MCF 10A (cell line): ENCODE data around the gene BICD2. TPM values are rescaled to one million over a fixed set of nuclear protein-coding genes. Genes with fewer than 3 reads are reported as not detected.

Experiments
- BruUV-seq: library from RNA; stranded (reverse); fragments of 400-500 nt; replicated peaks from 2 replicates; lab custom pipeline; 2021; lab: Mats Ljungman, UMichigan
- CTCF ChIA-PET: fragments of 300-600 bp; sonication (Branson Sonifier 250); formaldehyde crosslinking; extraction: SDS; loops from one replicate; lab custom pipeline; 2021; ENCODE audit warnings: antibody characterized with exemption, inconsistent platforms; lab: Yijun Ruan, JAX
- POLR2A ChIA-PET: fragments of 300-600, 350-650 bp; sonication (Branson Sonifier 250); formaldehyde crosslinking; extraction: SDS; loops from one replicate; lab custom pipeline; 2020; ENCODE audit warnings: antibody characterized with exemption, inconsistent platforms; lab: Yijun Ruan, JAX
- DNase-seq: peaks from one replicate; pipeline ENCODE4 v3.0.0-alpha.2; 2018; ENCODE audit not compliant: unreplicated experiment
- H3K27ac Mint-ChIP-seq: one replicate; pipeline ENCODE4 v1.8.0; 2022; ENCODE audit warnings: mild to moderate bottlenecking, low read depth, mixed read lengths; ENCODE audit not compliant: unreplicated experiment
- H3K27me3 Mint-ChIP-seq: one replicate; pipeline ENCODE4 v1.8.0; 2022; ENCODE audit warnings: mixed read lengths; ENCODE audit not compliant: insufficient read depth, unreplicated experiment
- H3K36me3 Mint-ChIP-seq: one replicate; pipeline ENCODE4 v1.8.0; 2022; ENCODE audit warnings: mild to moderate bottlenecking, moderate library complexity, mixed read lengths; ENCODE audit not compliant: insufficient read depth, unreplicated experiment
- H3K4me1 Mint-ChIP-seq: one replicate; pipeline ENCODE4 v1.8.0; 2022; ENCODE audit warnings: mixed read lengths; ENCODE audit not compliant: insufficient read depth, unreplicated experiment
- H3K4me3 Mint-ChIP-seq: one replicate; pipeline ENCODE4 v1.8.0; 2022; ENCODE audit warnings: mild to moderate bottlenecking, moderate library complexity, mixed read lengths; ENCODE audit not compliant: unreplicated experiment
- H3K9me3 Mint-ChIP-seq: one replicate; pipeline ENCODE4 v1.8.0; 2022; ENCODE audit warnings: mixed read lengths; ENCODE audit not compliant: unreplicated experiment
- CTCF ChIP-seq: fragments of 200-600 bp; IDR thresholded peaks from one replicate; pipeline ENCODE4 v1.8.0; 2022; ENCODE audit warnings: antibody characterized with exemption, mild to moderate bottlenecking; ENCODE audit not compliant: unreplicated experiment
- intact Hi-C: fragments of 100-400 bp; cut with micrococcal nuclease; formaldehyde crosslinking; loops from 2 replicates; pipeline ENCODE4 v1.14.1; 2022
- total RNA-seq: library from RNA; stranded (reverse); gene quantifications from 2 replicates; pipeline ENCODE4 v1.2.3, GENCODE V29; 2022

The BICD2 gene
- total RNA-seq, 1 experiment from 2014 or later: 23.5 TPM

GRCh38 chr9:92717201-92718085 is 47.2 kb downstream of the BICD2 start:
- peaks cover 7% of the 10 kb centered on the region for H3K4me1 Mint-ChIP-seq
- no peak for DNase-seq
- H3K27me3 Mint-ChIP-seq: no peaks in the 10 kb centered on the region
- BruUV-seq: no TSS peak
- H3K9me3 Mint-ChIP-seq: no peaks in the 10 kb centered on the region
- peaks cover 56% of the 10 kb centered on the region for H3K36me3 Mint-ChIP-seq
- intact Hi-C loops: loop anchor here (2.0 kb wide), 1 partner anchor 47 kb away; the partner anchor contains the start of gene IPPK
- TF ChIP-seq CTCF: no peak
- ChIA-PET POLR2A (interaction anchor here (0.7 to 4.1 kb wide), 6 partner anchors 31 to 1013 kb away, joined by 3 to 33 read pairs (median 4); partner anchors contain the start of gene IPPK), CTCF (interaction anchor here (0.5 to 3.9 kb wide), 31 partner anchors 8 to 760 kb away, joined by 3 to 28 read pairs (median 4); partner anchors contain the start of gene BICD2)
- H3K27ac Mint-ChIP-seq: peak overlapping the region; percentile 77
- H3K4me3 Mint-ChIP-seq: no peak overlapping the region

GRCh38 chr9:92716557-92716956 is 48.1 kb downstream of the BICD2 start:
- intact Hi-C loops: loop anchor here (1.0 to 2.0 kb wide), 3 partner anchors 46 to 74 kb away; partner anchors contain the start of gene IPPK
- H3K36me3 Mint-ChIP-seq: peaks cover 56% of the 10 kb centered on the region
- ChIA-PET CTCF (interaction anchor here (0.5 to 3.9 kb wide), 31 partner anchors 9 to 761 kb away, joined by 3 to 28 read pairs (median 5); partner anchors contain the start of gene BICD2), POLR2A (interaction anchor here (0.8 to 4.1 kb wide), 5 partner anchors 42 to 62 kb away, joined by 4 to 33 read pairs (median 6); partner anchors contain the start of gene IPPK)
- H3K27ac Mint-ChIP-seq: peak overlapping the region; percentile 77
- H3K9me3 Mint-ChIP-seq: no peaks in the 10 kb centered on the region
- BruUV-seq: no TSS peak
- H3K4me3 Mint-ChIP-seq: peak overlapping the region; percentile 11
- peak; percentile 64 for DNase-seq
- TF ChIP-seq CTCF: peak; percentile 87
- no peaks in the 10 kb centered on the region for H3K27me3 Mint-ChIP-seq
- H3K4me1 Mint-ChIP-seq: peaks cover 7% of the 10 kb centered on the region

- ChIA-PET CTCF (interaction anchor here (0.5 to 3.9 kb wide), 23 partner anchors 9 to 372 kb away, joined by 3 to 28 read pairs (median 5); partner anchors contain the start of gene BICD2), POLR2A (interaction anchor here (0.5 to 4.1 kb wide), 11 partner anchors 8 to 77 kb away, joined by 3 to 33 read pairs (median 3); partner anchors contain the start of gene IPPK)
- BruUV-seq: no TSS peak
- no peak for TF ChIP-seq CTCF
- H3K27ac Mint-ChIP-seq: peak overlapping the region; percentile 77
- peaks cover 7% of the 10 kb centered on the region for H3K4me1 Mint-ChIP-seq
- H3K36me3 Mint-ChIP-seq: peaks cover 60% of the 10 kb centered on the region
- peak; percentile 68 for DNase-seq
- no peaks in the 10 kb centered on the region for H3K9me3 Mint-ChIP-seq
- H3K27me3 Mint-ChIP-seq: no peaks in the 10 kb centered on the region
- H3K4me3 Mint-ChIP-seq: peak overlapping the region; percentile 11
- intact Hi-C loops: loop anchor here (1.0 to 2.0 kb wide), 3 partner anchors 45 to 75 kb away; partner anchors contain the start of gene IPPK
Observed at GRCh38 chr9:92715488-92716231, 49.0 kb downstream of the BICD2 start.
